PC-3 (cell line): ENCODE measurements around the gene LYSET. TPM values are rescaled to one million over a fixed set of nuclear protein-coding genes. Genes with fewer than 3 reads are reported as not detected.

Experiments
- ATAC-seq: fragments of 200-7000 bp; cut with Tn5 transposase; 2 replicates; pipeline ENCODE4 v1.9.1; 2020; ENCODE audit warnings: mild to moderate bottlenecking, moderate library complexity
- BruUV-seq: library from RNA; stranded (reverse); fragments of 400-500 nt; replicated peaks from 2 replicates; lab custom pipeline; 2021; lab: Mats Ljungman, UMichigan
- CTCF ChIA-PET: fragments of 300-600 bp; sonication (Branson Sonifier 250); formaldehyde crosslinking; loops from one replicate; lab custom pipeline; 2022; ENCODE audit warnings: antibody characterized with exemption; lab: Charles Lee
- POLR2A ChIA-PET: fragments of 300-600 bp; sonication (Branson Sonifier 250); formaldehyde crosslinking; loops from one replicate; lab custom pipeline; 2022; ENCODE audit warnings: antibody characterized with exemption; ENCODE audit not compliant: unreplicated experiment; lab: Charles Lee
- DNase-seq: peaks from one replicate; pipeline ENCODE4 v3.0.0-alpha.2; 2015
- H2AFZ ChIP-seq: fragments of 300-600 bp; sonication (generic); 2 replicates; pipeline ENCODE4 v1.6.0; 2016; ENCODE audit warnings: antibody characterized with exemption, low read length
- H3F3A ChIP-seq: fragments of 300-600 bp; sonication (generic); one replicate; pipeline ENCODE4 v1.6.0; 2017; ENCODE audit warnings: antibody characterized with exemption, low read length, control low read depth, mild to moderate bottlenecking; ENCODE audit not compliant: unreplicated experiment
- H3K27ac ChIP-seq: fragments of 300-600 bp; sonication (generic); 2 replicates; pipeline ENCODE4 v1.5.1; 2016; ENCODE audit warnings: mild to moderate bottlenecking, low read length
- H3K27me3 ChIP-seq: fragments of 300-600 bp; sonication (generic); 2 replicates; pipeline ENCODE4 v1.6.1; 2016; ENCODE audit warnings: low read length, mixed read lengths
- H3K36me3 ChIP-seq: fragments of 300-600 bp; sonication (generic); 2 replicates; pipeline ENCODE4 v1.6.1; 2016; ENCODE audit warnings: low read depth, mixed run types, low read length, mixed read lengths
- H3K4me1 ChIP-seq: fragments of 300-600 bp; sonication (generic); 2 replicates; pipeline ENCODE4 v1.5.1; 2016; ENCODE audit warnings: low read length; ENCODE audit not compliant: insufficient read depth
- H3K4me2 ChIP-seq: fragments of 300-600 bp; sonication (generic); 2 replicates; pipeline ENCODE4 v1.6.0; 2016; ENCODE audit warnings: low read length
- H3K4me3 ChIP-seq: fragments of 300-600 bp; sonication (generic); 2 replicates; pipeline ENCODE4 v1.5.1; 2016; ENCODE audit warnings: mild to moderate bottlenecking, low read length, mixed read lengths
- H3K79me2 ChIP-seq: fragments of 300-600 bp; sonication (generic); 2 replicates; pipeline ENCODE4 v1.6.1; 2017; ENCODE audit warnings: low read length, mixed read lengths
- H3K9ac ChIP-seq: fragments of 300-600 bp; sonication (generic); 2 replicates; pipeline ENCODE4 v1.6.0; 2016; ENCODE audit warnings: mild to moderate bottlenecking, low read length
- H3K9me2 ChIP-seq: fragments of 300-600 bp; sonication (generic); replicated peaks from 2 replicates; pipeline ENCODE4 v1.6.1; 2016; ENCODE audit warnings: mixed run types, low read length, mixed read lengths
- H3K9me3 ChIP-seq: fragments of 300-600 bp; sonication (generic); 2 replicates; pipeline ENCODE4 v1.6.1; 2016; ENCODE audit warnings: low read length, mixed read lengths
- H4K20me1 ChIP-seq: fragments of 300-600 bp; sonication (generic); 2 replicates; pipeline ENCODE4 v1.6.1; 2016; ENCODE audit warnings: low read length, mixed read lengths
- CTCF ChIP-seq: fragments of 300-600 bp; sonication (generic); conservative IDR thresholded peaks from 2 replicates; pipeline ENCODE4 v1.5.1; 2017; ENCODE audit warnings: antibody characterized with exemption, low read depth, mild to moderate bottlenecking, low read length
- EZH2 ChIP-seq: fragments of 300-600 bp; sonication (generic); IDR thresholded peaks from one replicate; pipeline ENCODE4 v1.6.1; 2017; ENCODE audit warnings: antibody characterized with exemption, mild to moderate bottlenecking, low read length; ENCODE audit not compliant: unreplicated experiment
- EZH2phosphoT487 ChIP-seq: fragments of 300-600 bp; sonication (generic); IDR thresholded peaks from 2 replicates; pipeline ENCODE4 v1.6.1; 2018; ENCODE audit warnings: mild to moderate bottlenecking, antibody characterized with exemption, low read length, borderline replicate concordance
- intact Hi-C: fragments of 100-400 bp; cut with micrococcal nuclease; formaldehyde crosslinking; loops from 2 replicates; pipeline ENCODE4 v1.9.0; 2023
- total RNA-seq: library from RNA; depleted of rRNA; stranded (reverse); fragments of >200 nt; gene quantifications from 2 replicates; pipeline ENCODE4 v1.2.3, GENCODE V29; 2014

The LYSET gene
- total RNA-seq, 1 experiment from 2014 or later: 11.5 TPM

GRCh38 chr14:93220509-93220908, 35.4 kb downstream of the LYSET start:
- ChIA-PET POLR2A (no interaction called here), CTCF (no interaction called here)
- H3K79me2 ChIP-seq: no peaks in the 10 kb centered on the region
- H3K9me3 ChIP-seq: no peaks in the 10 kb centered on the region
- no peak overlapping the region for H3K4me3 ChIP-seq
- TF ChIP-seq EZH2phosphoT487 (no peak), EZH2 (no peak)
- H3K9me2 ChIP-seq: no peaks in the 10 kb centered on the region
- intact Hi-C loops: no loop called here
- no peaks in the 10 kb centered on the region for H4K20me1 ChIP-seq
- peaks cover 11% of the 10 kb centered on the region; the same call in 1 of the 2 replicates for H3K36me3 ChIP-seq
- no peak for DNase-seq
- BruUV-seq: no TSS peak
- H2AFZ ChIP-seq: no peak overlapping the region
- no peak overlapping the region for H3K9ac ChIP-seq
- no peaks in the 10 kb centered on the region for H3F3A ChIP-seq
- no peaks in the 10 kb centered on the region for H3K4me1 ChIP-seq
- H3K4me2 ChIP-seq: no peak overlapping the region
- no peaks in the 10 kb centered on the region for H3K27me3 ChIP-seq
- ATAC-seq: no peak
- H3K27ac ChIP-seq: no peak overlapping the region

- BruUV-seq: no TSS peak
- DNase-seq (no peak), ATAC-seq (no peak)
- H3F3A ChIP-seq: no peaks in the 10 kb centered on the region
- ChIA-PET CTCF (no interaction called here), POLR2A (no interaction called here)
- H3K9me3 ChIP-seq: no peaks in the 10 kb centered on the region
- intact Hi-C loops: no loop called here
- H3K36me3 ChIP-seq: peaks cover 21% of the 10 kb centered on the region; the same call in 1 of the 2 replicates
- no peak overlapping the region for H3K27ac ChIP-seq
- H3K9me2 ChIP-seq: no peaks in the 10 kb centered on the region
- H3K79me2 ChIP-seq: no peaks in the 10 kb centered on the region
- no peak overlapping the region for H3K4me2 ChIP-seq
- H3K4me1 ChIP-seq: no peaks in the 10 kb centered on the region
- no peaks in the 10 kb centered on the region for H3K27me3 ChIP-seq
- no peak overlapping the region for H3K9ac ChIP-seq
- no peak overlapping the region for H3K4me3 ChIP-seq
- H4K20me1 ChIP-seq: no peaks in the 10 kb centered on the region
- H2AFZ ChIP-seq: no peak overlapping the region
- TF ChIP-seq EZH2phosphoT487 (no peak), CTCF (no peak), EZH2 (no peak)
These were observed 38.4 kb downstream of the LYSET start for GRCh38 chr14:93223565-93223964.

GRCh38 chr14:93228550-93228949, 43.4 kb downstream of the LYSET start:
- no peak for TF ChIP-seq EZH2
- TF ChIP-seq EZH2phosphoT487: no peak
- no peak for TF ChIP-seq CTCF
- ATAC-seq: no peak
- no peaks in the 10 kb centered on the region for H3K9me2 ChIP-seq
- no peak overlapping the region for H3K9ac ChIP-seq
- H4K20me1 ChIP-seq: no peaks in the 10 kb centered on the region
- POLR2A ChIA-PET: no interaction called here
- no peaks in the 10 kb centered on the region for H3F3A ChIP-seq
- no peaks in the 10 kb centered on the region for H3K79me2 ChIP-seq
- peaks cover 5% of the 10 kb centered on the region; the same call in 1 of the 2 replicates for H3K4me1 ChIP-seq
- no peak for DNase-seq
- H3K27me3 ChIP-seq: no peaks in the 10 kb centered on the region
- H3K4me2 ChIP-seq: no peak overlapping the region
- peaks cover 15% of the 10 kb centered on the region; the same call in 1 of the 2 replicates for H3K36me3 ChIP-seq
- no peak overlapping the region for H2AFZ ChIP-seq
- H3K4me3 ChIP-seq: no peak overlapping the region
- no peak overlapping the region for H3K27ac ChIP-seq
- CTCF ChIA-PET: no interaction called here
- intact Hi-C loops: no loop called here
- H3K9me3 ChIP-seq: no peaks in the 10 kb centered on the region
- no TSS peak for BruUV-seq
